Activated CD8-positive, alpha-beta memory T cell treated with anti-CD3 and anti-CD28 coated beads for 1 hour (primary cell): ENCODE results near the gene OR2AT4.

Source experiments
- DNase-seq, 2 donors: peaks; one replicate each; pipeline ENCODE4 v3.0.0-alpha.2; 2020; ENCODE audit warnings: low read depth in 1 of 2; ENCODE audit errors: extremely low read depth in 1 of 2

Gene OR2AT4

DNA sequence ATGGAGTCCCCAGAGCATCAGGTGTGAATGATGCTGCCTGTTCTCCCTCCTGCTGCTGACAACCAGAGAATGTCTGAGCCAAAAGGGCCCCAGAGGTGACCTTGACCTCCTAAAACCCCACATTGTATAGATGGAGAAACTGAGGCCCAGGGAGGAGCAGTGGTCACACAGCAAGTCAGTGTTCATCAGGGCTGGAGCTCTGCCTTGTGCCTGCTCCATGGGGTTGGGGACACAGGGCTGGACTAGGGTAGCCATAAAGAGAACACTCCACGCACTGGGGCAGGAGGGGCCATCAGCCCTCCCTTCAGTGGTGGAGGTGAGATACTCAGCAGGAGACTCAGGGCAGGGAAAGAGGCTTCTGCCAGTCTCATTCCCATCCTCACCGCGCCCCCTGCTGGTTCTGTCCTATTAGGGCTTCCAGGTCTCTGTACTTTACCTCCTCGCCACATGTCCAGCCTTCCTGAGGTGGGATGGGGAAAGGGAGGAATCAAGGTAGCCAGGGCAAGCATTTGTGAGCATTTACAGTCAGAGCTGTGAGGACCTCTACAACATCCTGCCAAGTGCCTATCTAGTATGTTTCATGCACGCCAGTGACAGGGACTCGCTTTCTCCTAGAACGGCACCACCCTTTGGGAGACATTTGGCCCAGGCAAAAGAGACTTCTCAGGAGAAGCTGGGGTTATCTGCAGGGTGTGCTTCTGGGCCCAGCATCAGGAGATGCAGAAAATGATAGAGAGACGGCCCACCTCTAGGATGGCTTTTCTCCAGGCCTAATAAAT is 64.7 kb downstream of the OR2AT4 start:
- DNase-seq, result peak in 1 of 2 donors; percentile 39
